HUES64 (cell line): Measurements from ENCODE around the gene ARHGEF28.

ENCODE experiments used
- H3K27ac ChIP-seq: 2 replicates; pipeline ENCODE4 v1.7.0; 2013; ENCODE audit warnings: low read depth, low read length, inconsistent platforms
- H3K27me3 ChIP-seq: 2 replicates; pipeline ENCODE4 v1.6.1; 2013; ENCODE audit warnings: mild to moderate bottlenecking, low read length; ENCODE audit not compliant: insufficient read depth
- H3K36me3 ChIP-seq: 2 replicates; pipeline ENCODE4 v1.6.1; 2013; ENCODE audit warnings: mild to moderate bottlenecking, low read length; ENCODE audit not compliant: insufficient read depth
- H3K4me1 ChIP-seq: 2 replicates; pipeline ENCODE4 v1.6.1; 2013; ENCODE audit warnings: mild to moderate bottlenecking, low read length, moderate library complexity; ENCODE audit not compliant: insufficient read depth
- H3K4me3 ChIP-seq: 2 replicates; pipeline ENCODE4 v1.5.1; 2013; ENCODE audit warnings: mild to moderate bottlenecking, low read length, moderate library complexity
- H3K9ac ChIP-seq: 2 replicates; pipeline ENCODE4 v1.6.1; 2013; ENCODE audit warnings: mild to moderate bottlenecking, low read depth, low read length
- H3K9me3 ChIP-seq: 2 replicates; pipeline ENCODE4 v1.6.1; 2013; ENCODE audit warnings: low read depth, low read length; ENCODE audit not compliant: insufficient read depth
- WGBS: fragments of 150-250, 120-280 bp; methylation state at CpG from one replicate; pipeline ENCODE4 v1.1.7; 2013; ENCODE audit warnings: missing lambda C conversion rate; 5-methylcytosine and 5-hydroxymethylcytosine counted together

Gene ARHGEF28

DNA sequence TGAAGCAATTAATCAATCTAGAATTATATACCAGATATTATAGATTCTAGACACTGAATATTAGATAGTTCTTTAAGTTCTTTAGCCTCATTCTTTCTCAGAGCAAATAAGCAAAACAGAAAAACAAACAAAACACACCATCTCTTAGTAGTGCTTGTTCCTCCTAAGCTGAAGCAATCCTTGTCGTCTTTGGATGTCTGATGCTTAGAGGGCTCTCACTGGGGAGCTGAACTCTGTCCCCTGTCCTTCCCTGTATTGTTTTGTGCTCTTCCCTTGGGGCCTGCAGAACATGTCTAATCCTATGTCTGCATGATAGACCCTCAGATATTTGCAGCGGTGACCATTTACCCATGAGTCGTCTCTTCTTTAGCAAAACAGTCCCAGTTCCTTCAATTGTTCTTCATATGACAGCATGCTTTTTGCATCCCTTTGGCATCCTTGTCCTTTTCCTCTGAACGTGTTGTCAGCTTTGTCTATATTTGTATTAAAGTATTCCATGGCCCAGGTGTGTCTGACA is 114.3 kb downstream of the ARHGEF28 start:
- Histone ChIP-seq H3K36me3 (no peaks in the 10 kb centered on the region), H3K9me3 (no peaks in the 10 kb centered on the region), H3K27ac (no peak overlapping the region), H3K9ac (no peak overlapping the region), H3K4me3 (no peak overlapping the region), H3K27me3 (no peaks in the 10 kb centered on the region), H3K4me1 (no peaks in the 10 kb centered on the region)
- 87% methylated on average over 3 of the region's 4 CpGs for WGBS

DNA sequence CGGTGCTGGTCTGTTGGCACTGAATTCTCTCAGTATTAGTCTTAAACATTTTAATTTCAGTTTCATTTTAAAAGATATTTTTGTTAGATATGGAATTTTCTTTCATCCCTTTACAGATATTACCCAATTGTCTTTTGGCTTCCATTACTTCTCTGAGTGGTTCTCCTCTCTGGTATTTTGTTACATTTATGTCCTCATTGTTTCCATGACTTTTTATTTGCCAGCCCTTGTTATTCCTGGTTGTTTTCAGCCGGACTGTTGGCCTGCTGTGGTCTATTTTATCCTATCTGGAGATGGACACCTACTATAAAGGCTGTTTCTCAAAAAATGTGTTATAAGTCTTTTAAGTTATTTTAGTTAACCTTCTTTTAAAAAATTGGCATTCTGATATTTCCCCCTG is 117.2 kb downstream of the ARHGEF28 start:
- 83% methylated on average over 1 of the region's 2 CpGs for WGBS
- Histone ChIP-seq H3K36me3 (no peaks in the 10 kb centered on the region), H3K4me3 (no peak overlapping the region), H3K9ac (no peak overlapping the region), H3K27ac (no peak overlapping the region), H3K9me3 (no peaks in the 10 kb centered on the region), H3K4me1 (peaks cover 12% of the 10 kb centered on the region), H3K27me3 (no peaks in the 10 kb centered on the region)

DNA sequence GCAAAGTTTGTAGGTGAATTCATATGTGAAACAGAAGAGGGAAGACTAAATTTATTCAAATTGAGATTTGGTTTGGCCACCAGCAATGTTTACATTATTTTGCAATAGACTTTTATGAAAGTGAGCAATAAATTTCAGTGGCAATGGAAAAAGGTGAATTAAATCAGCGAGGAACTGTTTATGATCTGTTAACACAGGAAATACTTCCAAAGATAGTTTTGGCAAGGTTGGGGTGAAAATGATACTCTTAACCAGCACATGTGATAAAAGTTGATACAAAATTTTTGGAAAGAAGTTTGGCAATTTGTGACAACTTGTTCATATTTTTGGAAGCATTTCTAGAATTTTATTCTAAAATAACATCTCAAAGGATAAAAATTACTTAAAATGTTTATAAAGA is 119.8 kb downstream of the ARHGEF28 start:
- Histone ChIP-seq H3K27ac (no peak overlapping the region), H3K9ac (no peak overlapping the region), H3K9me3 (no peaks in the 10 kb centered on the region), H3K4me3 (no peak overlapping the region), H3K36me3 (no peaks in the 10 kb centered on the region), H3K4me1 (peaks cover 12% of the 10 kb centered on the region), H3K27me3 (no peaks in the 10 kb centered on the region)
- WGBS = 93% methylated on average over 1 of the region's 1 CpG

DNA sequence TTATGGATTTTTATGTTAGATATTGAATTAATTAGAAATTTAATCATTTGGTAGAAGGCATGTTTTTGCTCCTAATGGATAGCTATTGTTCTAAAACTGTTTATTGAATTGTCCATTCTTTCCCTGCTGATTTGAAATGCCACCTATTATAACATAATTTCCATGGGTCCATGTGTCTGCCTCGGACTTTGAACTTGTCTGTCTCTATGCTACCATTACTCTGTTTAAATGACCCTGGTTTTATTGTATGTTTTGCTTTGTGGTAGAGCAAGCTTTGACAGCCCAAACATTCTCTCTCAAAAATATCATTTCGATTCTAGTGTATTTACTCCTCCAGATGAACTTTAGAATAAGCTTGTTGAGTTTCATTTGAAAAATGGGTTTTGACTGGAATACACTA is 120.6 kb downstream of the ARHGEF28 start:
- H3K4me1 ChIP-seq = peaks cover 12% of the 10 kb centered on the region
- no peaks in the 10 kb centered on the region for H3K27me3 ChIP-seq
- H3K9ac ChIP-seq = no peak overlapping the region
- H3K27ac ChIP-seq = no peak overlapping the region
- H3K4me3 ChIP-seq = no peak overlapping the region
- H3K9me3 ChIP-seq = no peaks in the 10 kb centered on the region
- 100% methylated on average over 1 of the region's 2 CpGs for WGBS
- H3K36me3 ChIP-seq = no peaks in the 10 kb centered on the region

DNA sequence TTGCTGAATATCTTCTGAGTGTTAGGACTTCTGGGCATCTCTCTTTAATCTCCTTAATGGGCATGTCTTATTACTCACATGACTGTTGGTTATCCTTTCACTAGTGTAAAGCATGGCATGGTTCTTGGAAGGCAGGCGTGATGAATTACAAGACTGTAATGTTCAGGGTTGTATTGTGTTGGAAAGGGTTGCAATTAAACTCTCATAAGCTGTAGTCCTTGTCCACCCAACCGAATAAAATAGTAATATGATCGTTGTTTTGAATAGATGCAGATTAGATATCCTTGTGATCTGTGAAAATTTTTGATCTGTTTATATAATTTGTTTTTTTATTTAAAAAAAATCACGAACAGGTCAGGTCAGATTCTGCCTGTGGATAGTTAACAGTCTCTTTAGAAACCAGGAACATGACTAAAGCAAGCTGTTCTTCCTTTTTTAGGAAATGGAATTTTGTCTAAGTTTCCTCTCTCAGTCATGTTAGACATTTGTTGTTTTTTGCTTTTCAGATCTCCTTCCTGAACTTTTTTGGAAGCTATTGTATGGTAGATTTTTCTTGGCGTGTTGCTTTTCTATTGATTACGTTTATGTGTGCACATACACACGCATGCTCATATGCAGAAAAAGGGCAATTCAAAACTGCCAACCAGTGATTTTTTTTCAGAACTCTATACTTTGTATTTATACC is 121.8 kb downstream of the ARHGEF28 start:
- Histone ChIP-seq H3K27ac (no peak overlapping the region), H3K9ac (no peak overlapping the region), H3K9me3 (no peaks in the 10 kb centered on the region), H3K4me3 (no peak overlapping the region), H3K27me3 (no peaks in the 10 kb centered on the region), H3K4me1 (peaks cover 12% of the 10 kb centered on the region), H3K36me3 (no peaks in the 10 kb centered on the region)
- 96% methylated on average over 7 of the region's 7 CpGs for WGBS

DNA sequence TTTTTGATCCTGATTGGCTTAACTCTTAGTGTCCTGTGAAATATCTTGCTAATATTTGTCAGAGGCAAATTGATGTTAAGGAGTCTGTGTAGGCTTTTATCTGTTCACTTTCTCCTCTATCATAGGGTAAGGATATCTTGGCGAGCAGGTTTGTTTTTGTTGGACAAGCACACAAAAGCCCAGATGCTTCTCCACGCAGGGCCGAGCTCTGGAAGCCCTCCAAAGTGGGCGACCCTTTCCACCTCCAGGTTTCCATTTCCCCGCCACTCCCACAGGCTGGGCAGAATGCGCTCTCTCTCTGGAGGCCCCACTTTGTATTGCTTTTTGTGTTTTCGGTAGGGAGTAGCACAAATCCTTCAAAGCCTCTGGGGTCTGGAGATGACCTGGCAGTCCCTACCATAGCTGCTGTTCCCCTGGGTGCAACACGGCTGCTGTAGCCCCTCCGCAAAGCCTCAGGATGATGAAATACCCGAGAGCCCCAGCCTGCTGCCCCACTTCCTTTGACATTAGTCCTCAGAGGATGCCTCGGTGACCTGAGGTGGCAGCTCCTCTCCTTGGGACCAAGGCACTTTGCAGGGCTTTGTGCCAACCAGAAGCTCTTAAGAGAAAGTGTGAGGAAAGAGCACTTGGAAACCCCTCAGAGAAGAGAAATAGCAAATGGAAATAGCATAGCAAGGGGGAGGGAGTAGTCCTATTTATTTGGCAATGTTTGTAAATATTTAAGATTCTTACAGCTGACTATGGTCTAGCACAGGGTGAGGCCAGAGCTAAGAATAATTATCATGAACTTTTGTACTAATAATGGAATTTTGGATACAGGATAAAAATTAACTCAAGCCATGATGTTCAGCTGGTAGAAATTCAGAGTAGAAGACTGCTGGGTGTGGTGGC is 122.8 kb downstream of the ARHGEF28 start:
- no peaks in the 10 kb centered on the region for H3K27me3 ChIP-seq
- no peak overlapping the region for H3K9ac ChIP-seq
- H3K9me3 ChIP-seq = no peaks in the 10 kb centered on the region
- no peak overlapping the region for H3K4me3 ChIP-seq
- H3K36me3 ChIP-seq = no peaks in the 10 kb centered on the region
- H3K4me1 ChIP-seq = peaks cover 12% of the 10 kb centered on the region
- WGBS = 89% methylated on average over 11 of the region's 11 CpGs
- no peak overlapping the region for H3K27ac ChIP-seq

DNA sequence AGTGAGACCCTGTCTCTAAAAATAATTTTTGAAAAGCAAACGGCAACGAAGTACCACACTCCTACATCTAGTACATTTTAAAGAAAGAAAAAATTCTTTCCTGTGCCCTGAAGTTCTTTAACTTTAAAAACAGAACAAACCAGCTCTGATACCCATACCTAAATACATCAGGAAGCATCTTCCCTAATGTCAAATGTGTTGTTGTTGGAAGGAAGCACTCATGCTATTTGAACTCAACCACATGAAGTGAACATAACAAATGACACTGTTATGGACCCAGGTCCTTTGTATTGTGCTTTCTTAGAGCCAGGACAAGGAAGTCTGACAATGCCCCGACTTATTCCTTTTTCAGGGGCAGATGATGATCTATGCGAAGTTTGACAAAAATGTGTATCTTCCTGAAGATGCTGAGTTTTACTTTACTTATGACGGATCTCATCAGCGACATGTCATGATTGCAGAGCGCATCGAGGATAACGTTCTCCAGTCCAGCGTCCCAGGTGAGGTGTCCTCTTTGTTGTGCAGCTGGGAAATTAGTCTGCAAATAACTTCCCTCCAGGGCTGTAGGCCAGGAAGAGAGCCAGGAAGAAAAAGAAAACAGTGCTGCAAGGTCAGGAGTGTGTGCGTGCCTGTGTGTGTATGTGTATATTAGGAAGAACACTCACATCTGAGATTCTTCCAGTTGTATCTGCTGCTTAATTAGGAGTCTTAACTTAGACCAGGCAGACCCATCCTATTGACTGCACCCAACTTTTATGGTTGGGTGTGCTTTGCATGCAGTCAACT is 123.7 kb downstream of the ARHGEF28 start:
- 96% methylated on average over 11 of the region's 11 CpGs for WGBS
- no peak overlapping the region for H3K27ac ChIP-seq
- no peaks in the 10 kb centered on the region for H3K9me3 ChIP-seq
- no peak overlapping the region for H3K4me3 ChIP-seq
- H3K4me1 ChIP-seq = peaks cover 12% of the 10 kb centered on the region
- no peaks in the 10 kb centered on the region for H3K27me3 ChIP-seq
- no peaks in the 10 kb centered on the region for H3K36me3 ChIP-seq
- no peak overlapping the region for H3K9ac ChIP-seq

DNA sequence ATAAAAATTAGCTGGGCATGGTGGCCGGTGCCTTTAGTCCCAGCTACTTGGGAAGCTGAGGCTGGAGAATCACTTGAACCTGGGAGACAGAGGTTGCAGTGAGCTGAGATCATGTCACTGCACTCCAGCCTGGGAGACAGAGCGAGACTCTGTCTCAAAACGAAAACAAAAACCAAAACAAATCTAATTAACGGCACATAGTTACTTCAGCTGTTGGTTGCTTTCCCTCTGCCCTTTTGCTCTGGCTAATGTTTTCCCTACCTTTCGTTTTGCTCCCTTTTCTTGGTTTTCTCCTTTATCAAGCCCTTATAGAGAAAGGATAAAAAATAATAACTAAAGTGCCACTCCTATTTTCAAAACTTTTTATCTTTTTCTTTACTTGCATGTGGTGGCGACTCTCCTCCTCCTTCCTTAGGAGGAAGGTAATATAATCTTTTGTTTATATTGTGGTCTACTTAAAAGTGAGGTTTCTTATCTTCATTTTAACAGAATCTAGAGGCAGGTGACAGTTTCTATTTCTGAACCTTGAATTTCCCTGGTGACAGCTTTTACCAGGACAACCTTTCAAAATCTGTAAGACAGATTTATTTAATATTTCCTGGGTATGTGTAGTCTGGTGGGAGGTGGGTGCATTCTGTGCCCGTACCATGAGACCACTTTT is 125.4 kb downstream of the ARHGEF28 start:
- Histone ChIP-seq H3K9ac (no peak overlapping the region), H3K4me3 (no peak overlapping the region), H3K4me1 (peaks cover 12% of the 10 kb centered on the region), H3K27me3 (no peaks in the 10 kb centered on the region), H3K36me3 (no peaks in the 10 kb centered on the region), H3K9me3 (no peaks in the 10 kb centered on the region), H3K27ac (no peak overlapping the region)
- 93% methylated on average over 6 of the region's 7 CpGs for WGBS

DNA sequence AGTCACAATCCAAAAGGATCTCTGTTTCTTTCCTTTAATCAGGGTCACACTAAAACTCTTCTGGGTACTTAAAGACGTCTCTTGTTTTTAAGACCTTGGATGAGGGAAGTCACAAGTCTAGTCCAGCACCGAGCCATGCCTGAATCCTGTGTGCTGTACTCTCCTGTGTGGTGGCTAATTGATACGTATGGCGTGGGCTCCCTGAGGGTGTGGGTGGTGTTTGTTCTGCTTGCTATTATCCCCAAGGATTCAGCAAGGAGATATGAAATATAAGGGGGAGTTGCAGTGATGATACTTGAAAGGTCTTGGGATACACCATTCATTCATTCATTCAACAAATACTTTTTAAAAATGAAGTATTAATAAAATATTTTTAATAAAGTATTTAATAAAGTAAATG is 128.3 kb downstream of the ARHGEF28 start:
- 95% methylated on average over 4 of the region's 4 CpGs for WGBS
- Histone ChIP-seq H3K4me1 (no peaks in the 10 kb centered on the region), H3K4me3 (no peak overlapping the region), H3K9me3 (no peaks in the 10 kb centered on the region), H3K9ac (no peak overlapping the region), H3K27ac (no peak overlapping the region), H3K36me3 (no peaks in the 10 kb centered on the region), H3K27me3 (no peaks in the 10 kb centered on the region)

DNA sequence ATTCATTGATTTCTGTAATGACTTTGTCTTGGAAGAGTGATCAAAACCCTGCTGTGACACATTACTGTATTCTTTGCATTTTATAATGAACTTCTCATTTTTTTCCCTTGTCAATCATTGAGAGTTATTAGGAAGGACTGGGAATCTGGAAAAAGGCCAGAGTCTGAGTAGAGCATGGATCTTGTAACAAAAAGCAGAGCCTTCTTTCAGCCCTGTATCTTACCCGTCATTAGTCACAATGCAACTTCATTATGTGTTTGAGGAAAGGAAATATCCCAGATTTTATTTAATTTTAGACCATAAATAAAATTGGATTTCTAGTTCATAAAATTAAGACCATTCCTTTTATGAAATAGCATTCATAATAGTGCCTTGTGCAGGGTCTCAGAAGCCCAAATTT is 131.4 kb downstream of the ARHGEF28 start:
- Histone ChIP-seq H3K4me1 (no peaks in the 10 kb centered on the region), H3K36me3 (no peaks in the 10 kb centered on the region), H3K27me3 (no peaks in the 10 kb centered on the region), H3K27ac (no peak overlapping the region), H3K9me3 (no peaks in the 10 kb centered on the region), H3K4me3 (no peak overlapping the region), H3K9ac (no peak overlapping the region)
- no CpG with 5 or more reads among the region's 1 CpG for WGBS
